Kidney (tissue), 14 donors: ENCODE measurements around the gene PRLH. TPM values are rescaled to one million over a fixed set of nuclear protein-coding genes. Genes with fewer than 3 reads are reported as not detected.

Source experiments
- DNase-seq, 5 donors: peaks; one replicate each; pipeline ENCODE4 v3.0.0-alpha.2; 2013 to 2020
- FAIRE-seq: peaks from 2 replicates; lab custom pipeline; 2012; peaks lifted over from hg19 to GRCh38; lab: Jason Lieb, UNC
- H3K27ac ChIP-seq, 2 donors: one replicate each; pipeline ENCODE4 v1.7.0; 2013; ENCODE audit warnings: low read depth in 2 of 2, low read length in 2 of 2, inconsistent platforms in 1 of 2
- H3K27me3 ChIP-seq: one replicate; pipeline ENCODE4 v1.7.1; 2013; ENCODE audit warnings: low read length, inconsistent platforms; ENCODE audit not compliant: control insufficient read depth, insufficient read depth
- H3K36me3 ChIP-seq, 3 donors: one replicate each; pipeline versions ENCODE4 v1.7.0 to v1.7.1; 2013; ENCODE audit warnings: low read length in 3 of 3, control low read depth in 1 of 3, inconsistent platforms in 1 of 3; ENCODE audit not compliant: insufficient read depth in 3 of 3, control insufficient read depth in 2 of 3
- H3K4me1 ChIP-seq, 3 donors: one replicate each; pipeline versions ENCODE4 v1.7.0 to v1.7.1; 2013; ENCODE audit warnings: low read length in 3 of 3, inconsistent platforms in 1 of 3, low read depth in 1 of 3; ENCODE audit not compliant: control insufficient read depth in 2 of 3, insufficient read depth in 2 of 3
- H3K4me3 ChIP-seq, 3 donors: one replicate each; pipeline versions ENCODE4 v1.7.0 to v1.8.1; 2013; ENCODE audit warnings: low read length in 3 of 3, control low read depth in 1 of 3, inconsistent platforms in 1 of 3
- H3K9ac ChIP-seq, 3 donors: one replicate each; pipeline versions ENCODE4 v1.7.0 to v1.7.1; 2013; ENCODE audit warnings: low read length in 3 of 3, control low read depth in 1 of 3, inconsistent platforms in 1 of 3
- H3K9me3 ChIP-seq, 3 donors: one replicate each; pipeline versions ENCODE4 v1.7.0 to v1.7.1; 2013; ENCODE audit warnings: low read length in 3 of 3, control low read depth in 1 of 3, inconsistent platforms in 1 of 3; ENCODE audit not compliant: control insufficient read depth in 2 of 3, insufficient read depth in 1 of 3
- intact Hi-C: fragments of 100-400 bp; cut with DNase I; formaldehyde crosslinking; loops from one replicate; pipeline ENCODE4 v1.11.1; 2022
- polyA plus RNA-seq: library from polyadenylated mRNA; stranded (reverse); fragments of 350-450 nt; fragmentation: Illumina TruSeq; extraction: RNeasy Lipid Tissue Mini Kit (QIAGEN cat#74804); gene quantifications from one replicate; pipeline ENCODE4 v1.2.3, GENCODE V29; 2014; ENCODE audit warnings: low read depth, low replicate concordance; ENCODE audit not compliant: insufficient read depth
- total RNA-seq: library from RNA; stranded (reverse); fragmentation: NEBNext Ultra II Directional; extraction: Animal tissue kit (Norgen Biotek cat#: 25700); gene quantifications from one replicate; pipeline ENCODE4 v1.2.1, GENCODE V29; 2021
- TF ChIP-seq, protein P1 (sequence below): IDR thresholded peaks from 3 replicates; pipeline ENCODE4 v1.5.1; 2012; ENCODE audit warnings: mild to moderate bottlenecking, moderate library complexity, borderline replicate concordance; ENCODE audit not compliant: insufficient read depth; ENCODE audit errors: extremely low read depth
- donor health status: control.
- donor health status: control.
- donor health status: control.
- donor health status: control.
- donor health status: control.
- donor health status: DM: yes; HTN: yes; CAD: no.
- donor health status: Normal renal cell carcinoma (clear cell type).

PRLH gene
- total and polyA plus RNA-seq, 2 donors from 2014 or later = not detected

GRCh38 chr2:237616373-237616733 is 50.0 kb downstream of the PRLH start:
- FAIRE-seq = no peak
- intact Hi-C loops = no loop called here
- Histone ChIP-seq H3K9me3 (no peaks in the 10 kb centered on the region), H3K27ac (peak overlapping the region; percentile 19 to 84), H3K36me3 (no peaks in the 10 kb centered on the region), H3K4me1 (peaks cover 2 to 29% (median 25%) of the 10 kb centered on the region in 3 donors), H3K9ac (no peak overlapping the region), H3K27me3 (no peaks in the 10 kb centered on the region), H3K4me3 (no peak overlapping the region)
- TF ChIP-seq, protein P1, sequence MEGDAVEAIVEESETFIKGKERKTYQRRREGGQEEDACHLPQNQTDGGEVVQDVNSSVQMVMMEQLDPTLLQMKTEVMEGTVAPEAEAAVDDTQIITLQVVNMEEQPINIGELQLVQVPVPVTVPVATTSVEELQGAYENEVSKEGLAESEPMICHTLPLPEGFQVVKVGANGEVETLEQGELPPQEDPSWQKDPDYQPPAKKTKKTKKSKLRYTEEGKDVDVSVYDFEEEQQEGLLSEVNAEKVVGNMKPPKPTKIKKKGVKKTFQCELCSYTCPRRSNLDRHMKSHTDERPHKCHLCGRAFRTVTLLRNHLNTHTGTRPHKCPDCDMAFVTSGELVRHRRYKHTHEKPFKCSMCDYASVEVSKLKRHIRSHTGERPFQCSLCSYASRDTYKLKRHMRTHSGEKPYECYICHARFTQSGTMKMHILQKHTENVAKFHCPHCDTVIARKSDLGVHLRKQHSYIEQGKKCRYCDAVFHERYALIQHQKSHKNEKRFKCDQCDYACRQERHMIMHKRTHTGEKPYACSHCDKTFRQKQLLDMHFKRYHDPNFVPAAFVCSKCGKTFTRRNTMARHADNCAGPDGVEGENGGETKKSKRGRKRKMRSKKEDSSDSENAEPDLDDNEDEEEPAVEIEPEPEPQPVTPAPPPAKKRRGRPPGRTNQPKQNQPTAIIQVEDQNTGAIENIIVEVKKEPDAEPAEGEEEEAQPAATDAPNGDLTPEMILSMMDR = no peak
- no peak for DNase-seq

Other genes with a start within 250 kb of the PRLH start
- gene COL6A3, start 152.4 kb upstream of the PRLH start, total RNA-seq = 59.5 TPM
- gene COL6A3, start 152.4 kb upstream of the PRLH start, polyA plus RNA-seq = 3.8 TPM
- gene MLPH, start 79.3 kb upstream of the PRLH start, total RNA-seq = 9.6 TPM
- 4.6 TPM for gene MLPH, start 79.3 kb upstream of the PRLH start, polyA plus RNA-seq
- gene RAB17, start 24.2 kb downstream of the PRLH start, total RNA-seq = 59.1 TPM
- gene RAB17, start 24.2 kb downstream of the PRLH start, polyA plus RNA-seq = 151 TPM
- gene LRRFIP1, start 61.0 kb downstream of the PRLH start, total RNA-seq = 204 TPM
- 39.1 TPM for gene LRRFIP1, start 61.0 kb downstream of the PRLH start, polyA plus RNA-seq
- 0.72 TPM for gene RBM44, start 232.2 kb downstream of the PRLH start, total RNA-seq
- not detected for gene RBM44, start 232.2 kb downstream of the PRLH start, polyA plus RNA-seq